Islet precursor cell (in vitro differentiated cells): ENCODE measurements around the gene OSBPL7.
A peak's percentile ranks its signal among the peaks of the same experiment; 100 is the strongest.
"Not testable (repeated sequence)": the region's sequence is repeated elsewhere in the genome, so short reads cannot be mapped to it uniquely, and the experiment has no call there.

Source experiments
- DNase-seq: peaks from one replicate; pipeline ENCODE4 v3.0.0-alpha.2; 2018

Gene OSBPL7

DNA sequence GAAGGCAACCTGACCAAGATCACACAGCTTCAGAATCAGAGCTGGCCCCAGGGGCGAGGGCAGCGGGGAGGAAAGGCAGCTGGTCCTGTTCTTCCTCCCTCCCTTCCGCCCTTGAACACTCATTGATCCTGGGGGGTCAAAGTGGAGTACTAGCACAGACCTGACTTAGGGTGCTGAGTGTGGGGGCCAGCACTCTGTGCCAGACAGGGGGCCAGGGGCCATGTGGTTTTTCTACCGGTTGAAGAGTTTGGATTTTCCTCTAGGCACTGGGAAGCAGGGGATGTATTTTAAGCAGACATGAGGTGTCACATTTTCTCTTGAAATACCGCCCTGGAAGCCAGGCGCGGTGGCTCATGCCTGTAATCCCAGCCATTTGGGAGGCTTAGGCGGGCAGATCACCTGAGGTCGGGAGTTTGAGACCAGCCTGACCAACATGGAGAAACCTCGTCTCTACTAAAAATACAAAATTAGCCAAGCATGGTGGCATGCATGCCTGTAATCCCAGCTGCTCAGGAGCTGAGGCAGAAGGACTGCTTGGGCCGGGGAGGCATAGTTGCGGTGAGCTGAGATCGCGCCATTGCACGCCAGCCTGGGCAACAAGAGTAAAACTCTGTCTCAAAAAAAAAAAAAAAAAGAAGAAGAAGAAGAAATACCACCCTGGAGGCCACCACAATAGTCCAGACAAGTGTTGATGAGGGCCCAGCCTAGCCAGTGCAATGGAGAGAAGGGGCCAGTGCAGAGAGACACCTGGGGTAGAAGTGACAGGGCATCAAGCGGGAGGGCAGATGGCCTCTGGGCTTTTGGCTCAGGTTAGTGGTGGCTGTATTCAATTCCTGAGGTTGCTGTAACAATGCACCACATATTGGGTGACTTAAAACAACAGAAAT is 15.3 kb downstream of the OSBPL7 start:
- DNase-seq: peak; percentile 39

DNA sequence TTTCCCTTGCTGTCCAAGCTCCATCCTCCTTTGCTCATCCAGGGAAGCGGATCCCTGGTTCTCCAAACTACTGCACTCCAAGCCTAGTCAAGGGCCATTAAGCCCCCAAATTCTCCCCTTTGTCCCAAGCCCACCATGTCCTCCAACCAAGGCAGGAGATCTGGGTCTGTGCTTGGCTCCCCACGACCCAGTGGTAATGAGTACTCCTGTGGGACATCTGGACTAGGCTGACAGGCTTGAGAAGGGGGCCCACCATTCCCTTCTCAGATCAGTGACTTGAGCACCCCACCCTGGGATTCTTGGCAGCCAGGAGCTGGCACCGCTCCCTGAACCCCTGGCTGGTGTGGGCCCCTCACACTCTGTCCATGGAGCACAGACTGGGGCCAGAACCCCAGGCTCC is 17.1 kb downstream of the OSBPL7 start:
- peak; percentile 45 for DNase-seq

DNA sequence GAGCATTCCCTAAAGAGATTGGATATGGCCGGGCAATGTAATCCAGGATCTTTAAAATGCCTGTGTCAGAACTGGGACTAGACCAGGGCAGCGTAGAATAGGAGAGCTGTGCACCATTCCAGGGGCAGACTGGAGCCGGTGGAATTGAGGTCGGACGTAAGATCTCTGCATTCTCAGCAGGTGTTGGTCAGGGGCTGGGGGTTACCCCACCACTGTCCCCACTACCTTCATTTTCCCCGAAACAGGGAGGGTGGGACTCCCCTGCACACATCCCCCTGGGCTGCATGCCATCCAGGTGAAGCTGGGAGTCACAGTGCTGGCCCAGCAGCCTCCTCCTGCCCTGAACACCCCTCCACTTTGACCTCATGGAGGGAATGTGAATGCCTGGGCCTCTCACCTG is 17.8 kb downstream of the OSBPL7 start:
- DNase-seq: peak; percentile 50

DNA sequence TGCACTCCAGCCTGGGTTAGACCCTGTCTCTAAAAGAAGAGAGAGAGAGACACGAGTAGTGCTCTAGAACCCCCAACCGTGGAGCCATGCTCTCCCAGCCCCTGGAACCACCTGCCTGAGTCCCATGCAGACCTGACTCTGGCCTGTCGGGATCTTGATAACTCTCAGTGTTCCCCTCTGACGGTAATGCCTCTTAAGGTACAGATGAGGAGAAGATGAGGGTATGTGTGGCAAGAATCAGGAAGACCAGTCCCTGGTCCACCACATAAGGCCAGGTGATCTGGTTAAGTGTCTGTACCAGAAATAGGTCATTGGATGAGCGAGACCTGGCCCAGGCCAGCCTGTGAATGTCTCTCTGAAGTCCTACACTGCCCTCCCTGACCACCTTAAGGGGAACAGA is 18.4 kb downstream of the OSBPL7 start:
- DNase-seq: peak; percentile 50

DNA sequence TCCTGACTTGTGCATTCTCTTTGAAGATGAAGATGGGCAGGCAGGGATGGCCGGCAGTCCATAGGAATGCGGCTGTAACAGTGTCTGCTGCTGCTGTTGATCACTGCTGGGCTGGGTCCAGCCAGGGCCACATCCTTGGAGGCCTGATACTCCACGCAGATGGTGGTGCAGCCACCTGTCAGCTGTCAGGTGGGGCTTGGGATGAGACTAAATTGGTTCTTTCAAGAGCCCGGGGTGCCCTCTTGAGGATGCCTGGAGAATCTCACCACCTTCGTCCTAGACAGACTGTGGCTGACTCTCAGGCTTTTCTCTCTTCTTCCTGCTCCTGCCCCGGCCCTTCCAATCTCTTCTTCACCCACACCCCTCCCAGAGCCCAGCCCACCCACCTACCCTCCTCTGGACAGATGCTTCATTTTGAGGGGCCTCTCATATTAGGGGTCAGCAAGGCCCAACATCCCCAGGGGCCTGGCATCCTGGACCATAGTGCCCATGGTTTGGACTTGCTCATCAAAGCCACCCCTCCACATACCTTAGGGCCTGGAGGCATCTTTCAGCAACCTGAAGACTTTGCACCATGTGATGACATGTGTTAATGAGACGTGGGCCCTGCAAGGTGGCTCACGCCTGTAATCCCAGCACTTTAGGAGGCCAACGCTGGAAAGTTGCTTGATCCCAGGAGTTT is 19.1 kb downstream of the OSBPL7 start:
- DNase-seq: peak; percentile 90

DNA sequence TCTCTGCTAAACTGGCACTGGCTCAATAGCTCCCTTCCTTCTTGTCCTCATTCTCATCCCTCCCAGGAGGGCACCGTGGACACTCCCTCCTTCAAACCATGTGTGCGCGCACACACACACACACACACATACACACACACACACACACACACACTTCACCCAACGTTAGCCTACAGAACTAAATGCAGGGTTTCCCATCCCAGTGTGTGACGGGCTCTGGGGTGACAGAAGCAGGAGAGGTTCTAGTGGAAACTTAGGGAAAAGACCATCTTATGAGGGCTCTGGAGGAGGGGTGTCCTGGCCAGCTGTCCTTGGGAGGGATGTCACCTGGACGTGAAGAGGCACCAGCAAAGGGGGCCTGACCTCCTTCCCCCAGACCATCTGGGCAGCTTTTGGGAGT is 19.7 kb downstream of the OSBPL7 start:
- peak; percentile 46 for DNase-seq

DNA sequence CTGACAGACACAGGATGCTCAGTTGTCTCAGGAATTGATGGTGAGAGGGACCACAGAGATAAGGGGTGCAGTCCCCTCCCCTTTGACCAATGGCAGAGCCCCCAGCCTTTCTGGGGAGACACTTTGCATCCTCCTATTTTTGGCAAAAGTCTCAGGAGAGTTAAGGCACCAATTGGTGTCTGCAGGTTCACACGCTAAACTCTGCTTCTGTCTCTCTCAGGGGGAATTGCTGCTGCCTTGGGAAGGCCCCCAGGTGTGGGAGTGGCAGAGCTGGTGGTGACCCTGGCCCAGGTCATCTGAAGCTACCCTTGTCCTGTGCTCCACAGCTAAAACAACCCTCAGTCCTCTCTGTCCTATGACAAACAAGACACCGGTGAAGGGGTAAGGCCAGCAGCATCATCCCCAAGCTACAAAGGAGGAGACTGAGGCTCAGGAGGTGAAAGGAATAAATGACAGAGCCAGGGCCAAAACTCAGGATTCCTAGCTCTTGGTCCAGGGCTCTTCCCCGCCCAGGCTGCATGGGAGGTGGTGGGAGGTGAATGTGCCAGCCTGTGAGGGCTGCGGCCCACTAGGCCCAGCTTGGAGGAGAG is 20.3 kb downstream of the OSBPL7 start:
- DNase-seq: peak; percentile 51

DNA sequence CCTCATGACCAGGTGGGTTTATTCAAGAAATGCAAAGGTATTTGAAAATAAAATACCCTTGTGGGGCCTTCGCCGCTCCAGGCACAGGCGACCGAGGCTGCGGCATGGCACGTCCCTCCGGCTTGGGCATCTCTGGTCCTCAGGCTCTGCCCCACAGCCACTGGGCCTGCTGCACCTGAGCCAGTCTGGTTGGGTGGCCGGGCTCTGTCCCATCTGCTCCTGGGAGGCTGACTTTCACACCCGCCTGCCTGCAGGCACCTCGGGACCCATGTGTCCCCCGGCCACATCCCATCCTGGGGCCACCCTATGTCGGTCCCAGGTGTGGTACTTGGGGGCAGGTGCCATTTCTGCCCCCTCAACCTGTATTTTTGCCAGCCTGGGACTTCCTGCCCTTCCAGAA is 20.9 kb downstream of the OSBPL7 start:
- no peak for DNase-seq

DNA sequence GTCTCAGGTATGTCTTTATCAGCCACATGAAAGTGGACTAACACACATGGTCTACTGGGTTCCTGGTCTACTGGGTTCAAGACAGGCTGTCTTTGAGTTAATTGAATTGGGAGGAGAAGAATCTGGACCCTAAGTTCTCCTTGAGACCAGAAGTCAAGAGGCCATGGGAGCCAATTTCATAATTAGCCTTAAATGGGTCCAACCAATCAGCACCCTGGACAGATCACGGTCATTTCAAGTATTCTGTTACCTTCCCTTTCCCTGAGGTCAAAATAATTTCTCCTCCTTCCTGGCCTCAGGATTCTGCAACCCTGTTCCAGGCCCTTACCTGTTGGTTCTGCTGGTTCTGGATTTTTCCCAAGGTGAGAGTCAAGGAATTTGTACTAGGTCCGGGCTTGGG is 23.8 kb downstream of the OSBPL7 start:
- no peak for DNase-seq

DNA sequence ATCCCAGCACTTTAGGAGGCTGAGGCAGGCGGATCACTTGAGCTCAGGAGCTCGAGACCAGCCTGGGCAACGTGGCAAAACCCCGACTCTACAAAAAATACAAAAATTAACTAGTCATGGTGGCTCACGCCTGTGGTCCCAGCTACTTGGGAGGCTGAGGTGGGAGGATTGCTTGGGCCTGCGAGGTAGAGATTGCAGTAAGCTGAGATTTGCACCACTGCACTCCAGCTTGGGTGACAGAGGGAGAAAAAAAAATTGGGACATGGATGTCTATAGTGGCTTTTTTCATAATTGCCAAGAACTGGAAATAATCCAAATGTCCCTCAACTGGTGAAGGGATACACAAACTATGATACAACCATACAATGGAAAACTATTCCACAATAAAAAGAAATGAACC is 28.6 kb downstream of the OSBPL7 start:
- no peak for DNase-seq

DNA sequence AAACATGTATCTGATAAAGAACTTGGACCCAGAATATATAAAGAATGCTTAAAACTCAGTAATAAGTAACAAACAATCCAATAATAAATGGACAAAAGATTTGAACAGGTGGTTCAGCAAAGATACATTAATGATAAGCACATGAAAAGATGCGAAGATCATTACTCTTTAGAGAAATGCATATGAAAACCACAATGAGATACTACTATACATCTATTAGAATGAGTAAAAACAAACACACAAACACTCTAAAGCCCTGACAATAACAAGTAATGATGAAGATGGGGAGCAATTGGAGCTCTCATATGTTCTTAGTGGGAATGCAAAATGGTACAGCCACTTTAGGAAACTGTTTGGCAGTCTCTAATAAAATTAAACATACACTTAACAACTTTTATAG is 29.1 kb downstream of the OSBPL7 start:
- no peak for DNase-seq

DNA sequence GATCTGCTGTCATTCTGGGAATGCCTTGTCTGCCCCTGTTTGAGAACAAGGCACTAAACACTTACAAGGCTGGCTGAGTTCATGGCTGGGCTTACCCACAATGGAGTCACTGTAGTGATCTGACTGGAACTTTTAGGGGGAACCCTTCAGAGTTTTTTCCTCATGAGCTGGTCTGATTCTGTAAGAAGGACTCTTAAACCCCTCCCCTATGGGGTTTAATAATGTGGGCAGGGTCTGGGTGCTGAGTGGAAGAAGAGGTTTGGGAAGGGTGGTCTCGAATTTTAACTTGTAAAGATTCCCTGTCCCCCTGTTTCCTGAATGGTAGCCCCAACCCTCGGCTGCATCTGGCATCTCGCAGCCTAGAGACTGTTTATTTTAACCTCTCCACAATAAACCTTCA is 30.6 kb downstream of the OSBPL7 start:
- no peak for DNase-seq

DNA sequence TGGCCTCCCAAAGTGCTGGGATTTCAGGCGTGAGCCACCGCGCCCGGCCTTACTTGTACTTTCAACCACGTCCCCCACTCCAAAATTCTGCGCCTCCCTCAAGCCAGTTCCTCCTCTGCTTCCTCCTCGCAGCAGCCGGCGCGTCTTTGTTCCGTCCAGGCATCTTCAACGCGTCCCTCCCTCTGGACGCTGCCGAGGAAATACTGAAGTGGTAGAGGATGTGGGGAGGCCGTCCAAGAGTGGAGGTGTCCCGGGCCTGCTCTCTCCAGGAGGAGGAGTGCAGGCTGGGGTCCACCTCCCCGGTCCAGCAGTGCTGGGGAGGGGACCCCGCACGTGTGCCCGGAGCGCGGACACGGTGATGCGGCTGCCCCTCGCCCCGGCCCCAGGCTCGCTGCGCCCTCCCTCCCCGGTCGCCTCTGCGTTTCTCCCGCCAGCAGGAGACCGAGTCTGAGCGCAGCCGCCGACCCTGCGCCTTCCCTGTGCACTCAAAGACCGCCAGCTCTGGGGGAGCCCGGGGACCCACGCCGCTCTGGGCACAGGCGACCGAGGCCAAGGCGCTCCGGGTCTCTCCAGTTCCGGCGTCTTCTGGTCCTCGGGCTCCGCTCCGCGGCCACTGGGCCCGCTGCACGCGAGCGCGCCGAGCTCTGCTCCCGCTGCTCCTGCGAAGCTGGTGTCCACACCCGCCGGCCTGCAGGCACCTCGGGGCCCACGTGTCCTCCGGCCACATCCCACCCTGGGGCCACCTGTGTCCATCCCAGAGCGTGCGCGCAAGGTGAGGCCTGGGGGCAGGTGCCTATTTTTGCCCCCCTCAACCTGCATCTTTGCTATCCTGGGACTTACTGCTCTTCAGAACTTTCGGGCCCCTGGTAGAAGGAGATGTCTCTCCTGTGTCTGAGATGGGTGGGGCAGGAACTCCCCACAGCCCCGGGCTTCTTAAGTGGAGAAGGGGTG is 31.7 kb downstream of the OSBPL7 start:
- peak; percentile 89 for DNase-seq

DNA sequence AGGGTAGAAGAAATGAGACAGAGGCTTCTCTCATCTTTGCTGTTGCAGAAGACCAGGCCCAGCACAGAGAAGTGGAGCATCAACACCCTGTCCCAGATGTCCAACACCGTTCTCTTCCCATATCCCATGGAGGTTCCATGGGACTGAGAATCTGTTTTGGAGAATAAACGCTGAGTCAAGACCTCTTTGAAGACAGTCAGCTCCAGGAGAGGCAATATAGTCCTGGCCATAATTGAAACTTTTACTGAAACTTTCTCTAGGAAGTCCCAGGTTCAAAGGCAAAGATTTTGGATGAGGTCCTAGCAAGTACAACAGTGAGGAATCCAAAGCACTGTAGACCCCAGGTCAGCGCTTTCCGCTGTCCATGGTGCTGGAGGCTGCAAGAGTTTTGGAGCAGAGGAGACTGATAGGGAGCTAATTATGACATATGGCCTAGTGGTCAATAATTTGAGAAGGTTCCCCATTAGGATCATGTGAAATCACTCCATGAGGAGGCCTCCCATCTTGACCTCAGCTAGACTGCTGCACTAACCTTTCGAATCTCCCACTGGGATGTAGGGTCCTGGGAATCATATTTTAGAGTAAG is 36.0 kb downstream of the OSBPL7 start:
- DNase-seq: peak; percentile 89

DNA sequence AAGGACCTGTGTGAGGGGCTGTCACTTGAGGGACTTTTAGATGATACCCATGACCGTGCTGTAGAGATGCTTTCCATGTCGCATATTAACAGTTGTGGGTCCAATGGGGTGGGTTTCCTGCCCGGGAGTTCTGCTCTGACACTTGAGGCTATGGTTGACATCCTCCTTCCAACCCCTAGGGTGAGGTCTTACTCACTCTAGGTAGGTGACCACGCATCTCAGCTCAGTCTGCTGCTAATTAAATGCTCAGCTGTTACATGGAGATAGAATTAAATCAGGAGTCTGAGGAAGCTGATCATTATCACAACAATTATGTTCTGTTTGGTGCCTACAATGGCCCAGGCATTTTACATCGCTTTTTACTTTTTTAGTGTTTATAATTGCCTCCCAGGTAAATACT is 40.2 kb downstream of the OSBPL7 start:
- DNase-seq: no peak

DNA sequence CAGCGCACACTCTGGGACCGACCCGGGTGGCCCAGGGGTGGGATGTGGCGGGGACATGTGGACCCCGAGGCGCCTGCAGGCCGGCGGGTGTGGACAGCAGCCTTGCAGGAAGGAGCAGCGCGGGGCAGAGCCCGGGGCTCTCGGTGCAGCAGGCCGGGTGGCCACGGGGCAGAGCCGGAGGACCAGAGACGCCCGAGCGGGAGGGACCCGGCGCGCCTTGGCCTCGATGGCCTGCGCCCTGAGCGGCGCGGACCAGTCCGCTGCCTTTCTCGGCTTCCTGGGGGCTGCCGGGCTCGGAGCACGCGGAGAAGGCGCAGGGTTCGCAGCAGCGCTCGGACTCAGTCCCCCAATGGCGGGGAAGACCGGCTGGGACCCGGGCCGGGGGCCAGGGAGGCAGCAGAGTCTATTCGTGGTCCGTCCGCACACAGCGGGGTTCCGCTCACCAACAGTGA is 43.4 kb downstream of the OSBPL7 start:
- DNase-seq: peak; percentile 59

DNA sequence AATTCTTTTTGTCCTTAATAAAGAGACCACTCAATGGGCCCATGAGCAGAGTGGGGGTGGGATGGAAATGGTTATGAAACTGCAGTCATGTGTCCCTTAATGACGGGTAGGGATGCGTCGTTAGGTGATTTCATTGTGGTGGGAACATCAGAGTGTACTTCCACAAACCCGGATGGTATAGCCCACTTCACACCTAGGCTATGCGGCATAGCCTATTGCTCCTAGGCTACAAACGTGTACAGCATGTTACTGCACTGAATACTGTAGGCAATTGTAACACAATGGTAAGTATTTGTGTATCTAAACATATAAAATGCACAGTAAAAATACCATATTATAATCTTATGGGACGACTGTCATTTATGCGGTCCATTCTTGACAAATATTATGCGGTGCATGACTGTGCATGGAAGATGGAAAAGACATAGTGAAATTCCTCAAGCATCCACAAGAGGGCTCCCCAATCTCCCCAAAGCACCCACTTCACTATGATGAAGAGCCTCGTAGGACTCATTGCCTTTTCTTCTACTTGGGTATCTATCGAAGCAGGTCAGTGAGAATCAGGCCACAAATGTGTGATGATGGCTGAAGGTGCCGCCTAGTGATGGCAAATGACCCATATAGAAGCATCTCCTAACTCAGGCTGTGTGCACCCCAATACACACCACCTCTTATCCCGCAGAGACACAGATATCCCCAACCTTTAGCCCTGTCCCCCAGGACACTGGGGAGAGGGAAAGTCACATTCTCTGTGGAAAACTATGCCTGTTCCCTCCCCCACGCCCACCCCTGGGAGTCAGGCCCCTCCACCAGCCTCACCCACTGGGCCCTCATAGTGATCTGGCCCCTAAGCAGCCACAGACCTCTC is 45.0 kb downstream of the OSBPL7 start:
- DNase-seq: no peak

DNA sequence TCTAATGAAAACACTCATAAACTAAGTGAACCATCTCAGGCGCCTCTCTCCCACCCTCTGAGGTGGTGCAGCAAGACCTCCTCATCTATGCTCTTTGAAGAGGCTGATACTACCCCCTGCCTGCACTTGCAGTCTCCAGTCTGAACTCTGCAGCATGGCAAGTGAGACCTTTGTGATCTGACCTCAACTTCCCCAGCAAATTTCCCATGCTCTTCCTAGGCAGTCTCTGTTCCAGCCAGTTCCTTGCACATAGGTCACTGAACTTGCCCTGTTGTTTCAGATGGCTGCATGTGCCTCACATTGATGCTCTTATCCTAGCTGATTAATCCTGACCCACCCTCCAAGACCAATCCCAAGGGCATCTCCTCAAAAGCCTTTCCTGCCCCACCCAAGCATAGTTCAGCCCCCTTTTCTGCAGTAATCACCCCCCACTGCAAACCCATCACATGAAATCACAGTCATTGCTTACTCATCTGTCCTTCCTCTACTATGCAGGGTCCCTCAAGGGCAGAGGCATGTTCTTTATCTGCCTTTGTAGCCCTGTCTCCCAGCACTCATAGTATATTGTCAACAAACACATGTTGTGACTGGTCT is 46.5 kb downstream of the OSBPL7 start:
- no peak for DNase-seq

DNA sequence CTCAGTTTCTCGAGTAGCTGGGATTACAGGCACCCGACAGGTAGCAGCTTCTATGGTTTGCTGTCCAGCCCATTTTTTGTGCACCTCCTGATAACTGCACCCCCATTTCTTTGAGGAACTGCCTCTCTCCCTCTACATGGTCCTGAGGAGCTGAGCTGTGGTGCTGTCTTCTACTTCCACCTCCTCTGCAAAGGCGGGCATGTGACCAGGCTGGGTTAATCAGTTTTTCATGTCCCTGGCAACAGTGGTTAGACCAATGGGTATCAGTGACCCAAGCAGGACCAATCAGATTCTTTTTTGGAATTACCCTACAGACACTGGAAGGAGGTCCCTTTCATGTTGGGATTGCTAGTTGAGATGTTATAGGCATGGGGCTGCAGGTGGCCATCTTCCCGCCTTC is 47.3 kb downstream of the OSBPL7 start:
- no peak for DNase-seq

DNA sequence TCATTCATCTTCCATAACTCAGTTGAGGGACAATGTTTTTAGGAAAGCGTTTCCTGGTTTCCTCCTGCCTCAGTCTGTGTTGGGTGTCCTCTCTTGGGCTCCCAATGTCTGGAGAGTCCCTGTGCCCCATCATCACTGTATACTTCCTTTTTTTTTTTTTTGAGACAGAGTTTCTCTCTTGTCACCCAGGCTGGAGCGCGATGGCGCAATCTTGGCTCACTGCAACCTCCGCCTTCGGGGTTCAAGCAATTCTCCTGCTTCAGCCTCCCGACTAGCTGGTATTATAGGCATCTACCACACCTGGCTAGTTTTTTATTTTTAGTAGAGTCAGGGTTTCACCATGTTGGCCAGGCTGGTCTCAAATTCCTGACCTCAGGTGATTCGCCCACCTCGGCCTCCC is 47.9 kb downstream of the OSBPL7 start:
- not testable (repeated sequence) for DNase-seq
